Liver (tissue), 9 donors: ENCODE data around the gene NDUFS2. TPM values are rescaled to one million over a fixed set of nuclear protein-coding genes. Genes with fewer than 3 reads are reported as not detected.

Source experiments
- DNase-seq: peaks from one replicate; pipeline ENCODE4 v3.0.0-alpha.2; 2017; ENCODE audit warnings: low spot score
- H3K27ac ChIP-seq, 2 donors: one replicate each; pipeline ENCODE4 v1.7.0; 2013; ENCODE audit warnings: inconsistent platforms in 2 of 2, low read length in 2 of 2, control low read depth in 1 of 2, low read depth in 1 of 2, mild to moderate bottlenecking in 1 of 2
- H3K27me3 ChIP-seq, 4 donors: one replicate each; pipeline versions ENCODE4 v1.6.1 to v1.7.0; 2013; ENCODE audit warnings: low read length in 3 of 4, inconsistent platforms in 1 of 4, mild to moderate bottlenecking in 1 of 4, moderate library complexity in 1 of 4; ENCODE audit not compliant: control insufficient read depth in 4 of 4, insufficient read depth in 4 of 4
- H3K36me3 ChIP-seq, 4 donors: one replicate each; pipeline versions ENCODE4 v1.6.1 to v1.7.0; 2013; ENCODE audit warnings: low read length in 3 of 4, mild to moderate bottlenecking in 3 of 4, low read depth in 1 of 4, moderate library complexity in 1 of 4; ENCODE audit not compliant: control insufficient read depth in 4 of 4, insufficient read depth in 3 of 4
- H3K4me1 ChIP-seq, 4 donors: one replicate each; pipeline versions ENCODE4 v1.6.1 to v1.7.0; 2013; ENCODE audit warnings: low read length in 3 of 4, mild to moderate bottlenecking in 3 of 4, moderate library complexity in 1 of 4; ENCODE audit not compliant: control insufficient read depth in 4 of 4, insufficient read depth in 4 of 4
- H3K4me3 ChIP-seq, 3 donors: one replicate each; pipeline versions ENCODE4 v1.6.1 to v1.7.0; 2013; ENCODE audit warnings: low read length in 3 of 3, control low read depth in 1 of 3, low read depth in 1 of 3, mild to moderate bottlenecking in 1 of 3
- H3K9ac ChIP-seq, 2 donors: one replicate each; pipeline ENCODE4 v1.7.0; 2013; ENCODE audit warnings: low read length in 2 of 2, mild to moderate bottlenecking in 2 of 2, moderate library complexity in 2 of 2, control low read depth in 1 of 2, low read depth in 1 of 2
- H3K9me3 ChIP-seq, 4 donors: one replicate each; pipeline versions ENCODE4 v1.6.1 to v1.7.0; 2013; ENCODE audit warnings: low read length in 3 of 4; ENCODE audit not compliant: control insufficient read depth in 4 of 4
- EGR1 ChIP-seq, 2 donors: IDR thresholded peaks; 2 replicates each; pipeline ENCODE4 v1.6.1; 2016 to 2018; ENCODE audit warnings: antibody characterized with exemption in 2 of 2, low read depth in 2 of 2
- GABPA ChIP-seq, 2 donors: IDR thresholded peaks in 1 of 2; conservative IDR thresholded peaks in 1 of 2; 2 replicates each; pipeline ENCODE4 v1.6.1; 2016; ENCODE audit warnings: antibody characterized with exemption in 2 of 2, mild to moderate bottlenecking in 1 of 2, moderate library complexity in 1 of 2
- HNF4A ChIP-seq, 2 donors: conservative IDR thresholded peaks; 2 replicates each; pipeline ENCODE4 v1.6.1; 2016; ENCODE audit warnings: antibody characterized with exemption in 2 of 2, mild to moderate bottlenecking in 2 of 2
- HNF4G ChIP-seq: IDR thresholded peaks from 2 replicates; pipeline ENCODE4 v1.6.1; 2016; ENCODE audit warnings: antibody characterized with exemption
- JUND ChIP-seq, 2 donors: IDR thresholded peaks; 2 replicates each; pipeline ENCODE4 v1.6.1; 2016; ENCODE audit warnings: antibody characterized with exemption in 2 of 2
- NR2F2 ChIP-seq: IDR thresholded peaks from 2 replicates; pipeline ENCODE4 v1.6.1; 2016; ENCODE audit warnings: antibody characterized with exemption
- RXRA ChIP-seq, 2 donors: IDR thresholded peaks; 2 replicates each; pipeline ENCODE4 v1.6.1; 2017 to 2018; ENCODE audit warnings: antibody characterized with exemption in 2 of 2, mild to moderate bottlenecking in 1 of 2
- SP1 ChIP-seq: IDR thresholded peaks from 2 replicates; pipeline ENCODE4 v1.6.1; 2018; ENCODE audit warnings: antibody characterized with exemption, mild to moderate bottlenecking
- TAF1 ChIP-seq: conservative IDR thresholded peaks from 2 replicates; pipeline ENCODE4 v1.6.1; 2016; ENCODE audit warnings: antibody characterized with exemption, mild to moderate bottlenecking
- YY1 ChIP-seq: IDR thresholded peaks from 2 replicates; pipeline ENCODE4 v1.6.1; 2016; ENCODE audit warnings: antibody characterized with exemption, mild to moderate bottlenecking
- WGBS: extraction: QIAGEN DNeasy Blood & Tissue Kit; methylation state at CpG from one replicate; pipeline ENCODE4 v1.1.7; 2013; 5-methylcytosine and 5-hydroxymethylcytosine counted together
- polyA plus RNA-seq, 2 donors: library from polyadenylated mRNA; stranded (reverse) in 1 of 2; unstranded in 1 of 2; fragments of 200-250 nt in 1 of 2; fragments of >200 nt in 1 of 2; fragmentation: Nextera tagmentation in 1 of 2; extraction: Ambion mirVana in 1 of 2; gene quantifications; one replicate each; pipeline versions ENCODE4 v1.2.1 to v1.2.3, GENCODE V29; 2013 to 2015
- total RNA-seq, 2 donors: library from RNA; depleted of rRNA; stranded (reverse); fragments of >200 nt; gene quantifications; one replicate each; pipeline ENCODE4 v1.2.3, GENCODE V29; 2014
- TF ChIP-seq, protein P1 (sequence below): IDR thresholded peaks from 2 replicates; pipeline ENCODE4 v1.6.1; 2016; ENCODE audit warnings: antibody characterized with exemption
- TF ChIP-seq, protein P2 (sequence below): IDR thresholded peaks from 2 replicates; pipeline ENCODE4 v1.6.1; 2016; ENCODE audit warnings: antibody characterized with exemption
- TF ChIP-seq, protein P3 (sequence below): IDR thresholded peaks from 2 replicates; pipeline ENCODE4 v1.6.1; 2016; ENCODE audit warnings: antibody characterized with exemption
- TF ChIP-seq, protein P4 (sequence below): fragments of 150-350 bp; IDR thresholded peaks from 2 replicates; pipeline ENCODE4 v1.5.1; 2017; ENCODE audit warnings: improper control_type of control experiment, low read depth, low read length; ENCODE audit not compliant: missing input control
- TF ChIP-seq, protein P5 (sequence below): IDR thresholded peaks from 2 replicates; pipeline ENCODE4 v1.6.1; 2016; ENCODE audit warnings: antibody characterized with exemption, mild to moderate bottlenecking
- donor health status: healthy.
- donor health status: healthy.
- donor health status: healthy.
- donor health status: healthy.
- donor health status: healthy.

Gene NDUFS2
- total and polyA plus RNA-seq, 4 donors, result 93.3 to 167 (median 120) TPM

DNA sequence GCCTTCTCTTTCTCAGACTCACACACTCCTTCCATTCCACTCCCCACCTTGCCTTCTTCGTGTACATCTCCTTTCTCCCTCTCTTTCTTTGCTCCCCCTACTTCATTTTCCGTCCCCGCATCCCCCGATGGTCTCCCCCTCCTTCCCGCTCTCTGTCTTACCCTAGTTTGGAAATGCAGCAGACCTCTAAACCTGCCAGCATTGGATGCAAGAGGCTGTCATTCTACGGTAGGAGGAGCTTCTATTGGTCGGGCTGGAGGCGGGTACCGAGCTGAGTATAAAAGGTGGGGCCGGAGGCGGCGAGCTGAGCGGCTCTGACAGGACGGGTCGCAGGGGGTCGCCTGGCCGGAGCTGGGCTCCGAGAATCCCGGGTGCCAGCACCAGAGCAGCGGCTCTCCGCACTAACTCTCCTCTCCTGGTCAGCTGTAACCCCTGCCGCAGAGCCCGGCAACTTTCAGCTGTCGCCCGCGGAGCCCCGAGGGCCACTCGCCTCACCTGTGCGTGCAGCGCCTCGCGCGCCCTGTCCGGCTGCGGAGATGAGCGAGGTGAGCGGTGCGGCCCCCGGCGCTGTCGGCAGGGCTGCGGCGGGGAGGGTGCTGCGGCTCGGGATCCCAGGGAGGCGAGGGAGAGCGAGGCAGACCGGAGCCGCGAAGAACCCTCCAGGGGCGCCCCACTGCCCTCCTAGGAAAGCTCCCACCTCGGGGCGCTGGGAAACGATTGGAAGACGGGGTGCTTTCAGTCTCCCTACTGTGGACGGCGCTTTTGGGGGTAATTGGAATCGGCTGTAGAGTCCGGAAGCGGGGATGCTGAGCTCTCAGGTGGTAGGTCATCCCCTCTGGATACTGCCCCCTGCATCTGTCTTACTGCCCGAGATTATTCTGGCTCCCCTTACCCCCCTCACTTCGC is 56.5 kb downstream of the NDUFS2 start, which contains the start of gene PCP4L1 (continued):
- TF ChIP-seq, protein P1, sequence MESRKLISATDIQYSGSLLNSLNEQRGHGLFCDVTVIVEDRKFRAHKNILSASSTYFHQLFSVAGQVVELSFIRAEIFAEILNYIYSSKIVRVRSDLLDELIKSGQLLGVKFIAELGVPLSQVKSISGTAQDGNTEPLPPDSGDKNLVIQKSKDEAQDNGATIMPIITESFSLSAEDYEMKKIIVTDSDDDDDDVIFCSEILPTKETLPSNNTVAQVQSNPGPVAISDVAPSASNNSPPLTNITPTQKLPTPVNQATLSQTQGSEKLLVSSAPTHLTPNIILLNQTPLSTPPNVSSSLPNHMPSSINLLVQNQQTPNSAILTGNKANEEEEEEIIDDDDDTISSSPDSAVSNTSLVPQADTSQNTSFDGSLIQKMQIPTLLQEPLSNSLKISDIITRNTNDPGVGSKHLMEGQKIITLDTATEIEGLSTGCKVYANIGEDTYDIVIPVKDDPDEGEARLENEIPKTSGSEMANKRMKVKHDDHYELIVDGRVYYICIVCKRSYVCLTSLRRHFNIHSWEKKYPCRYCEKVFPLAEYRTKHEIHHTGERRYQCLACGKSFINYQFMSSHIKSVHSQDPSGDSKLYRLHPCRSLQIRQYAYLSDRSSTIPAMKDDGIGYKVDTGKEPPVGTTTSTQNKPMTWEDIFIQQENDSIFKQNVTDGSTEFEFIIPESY, result no peak
- TF ChIP-seq SP1 (peak; percentile 53), TAF1 (peak; percentile 78)

DNA sequence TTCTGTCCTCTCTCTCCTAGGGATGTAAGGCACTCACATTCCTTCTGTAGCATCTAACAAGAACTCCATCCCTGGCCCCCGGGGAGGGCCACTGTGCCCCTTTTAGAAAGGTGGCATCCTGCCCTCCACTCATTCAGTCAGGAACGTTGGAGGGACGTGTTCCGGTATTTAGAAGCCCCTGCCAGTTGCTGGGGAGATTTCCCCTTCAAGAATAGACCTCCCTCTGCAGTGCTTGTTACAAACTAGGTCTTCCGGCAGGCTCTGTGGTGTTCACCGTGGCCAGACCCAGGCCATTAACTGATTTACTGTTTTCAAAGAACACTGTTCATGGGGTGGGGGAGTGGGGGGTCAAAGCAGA is 57.2 kb downstream of the NDUFS2 start:
- peaks cover 5 to 14% (median 9%) of the 10 kb centered on the region in 4 donors for H3K4me1 ChIP-seq
- TF ChIP-seq RXRA (IDR thresholded peaks at IDR 0.05) (no peak), GABPA (IDR thresholded peaks at IDR 0.05 in 1 of 2, conservative IDR thresholded peaks at IDR 0.05 in 1 of 2) (no peak), HNF4A (conservative IDR thresholded peaks at IDR 0.05) (no peak), EGR1 (IDR thresholded peaks at IDR 0.05; ENCODE audit: low read depth in 2 of 2) (no peak), HNF4G (no peak), TAF1 (no peak), YY1 (no peak)
- TF ChIP-seq, protein P2, sequence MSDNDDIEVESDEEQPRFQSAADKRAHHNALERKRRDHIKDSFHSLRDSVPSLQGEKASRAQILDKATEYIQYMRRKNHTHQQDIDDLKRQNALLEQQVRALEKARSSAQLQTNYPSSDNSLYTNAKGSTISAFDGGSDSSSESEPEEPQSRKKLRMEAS, result no peak
- TF ChIP-seq, protein P1, result no peak
- TF ChIP-seq, protein P3, sequence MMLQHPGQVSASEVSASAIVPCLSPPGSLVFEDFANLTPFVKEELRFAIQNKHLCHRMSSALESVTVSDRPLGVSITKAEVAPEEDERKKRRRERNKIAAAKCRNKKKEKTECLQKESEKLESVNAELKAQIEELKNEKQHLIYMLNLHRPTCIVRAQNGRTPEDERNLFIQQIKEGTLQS, result no peak
- no peak overlapping the region for H3K9ac ChIP-seq
- no peak overlapping the region for H3K27ac ChIP-seq
- no peaks in the 10 kb centered on the region for H3K36me3 ChIP-seq
- no peaks in the 10 kb centered on the region for H3K9me3 ChIP-seq
- WGBS, result 56% methylated on average over 6 of the region's 6 CpGs
- no peaks in the 10 kb centered on the region for H3K27me3 ChIP-seq
- no peak for DNase-seq
- H3K4me3 ChIP-seq, result no peak overlapping the region

DNA sequence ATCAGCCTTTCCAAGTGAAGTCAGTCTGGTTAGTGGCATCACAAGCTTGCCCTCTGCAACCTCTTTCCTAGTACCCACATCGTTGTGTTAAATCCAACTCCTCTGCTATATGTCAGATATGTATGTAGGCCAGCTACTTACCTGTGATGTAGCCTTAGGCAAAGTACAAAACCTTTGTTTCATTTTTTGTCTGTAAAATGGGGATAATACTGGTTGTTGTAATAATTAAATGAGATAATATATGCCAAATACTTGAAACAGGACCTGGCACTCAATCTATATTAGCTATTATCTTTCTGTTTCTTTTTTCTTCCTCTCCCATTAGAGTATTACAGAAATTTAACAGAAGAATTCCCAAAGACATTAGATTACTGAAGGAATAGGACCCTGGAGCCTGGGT is 57.6 kb downstream of the NDUFS2 start:
- no peak for DNase-seq
- Histone ChIP-seq H3K9ac (no peak overlapping the region), H3K27me3 (no peaks in the 10 kb centered on the region), H3K4me1 (peaks cover 5 to 14% (median 9%) of the 10 kb centered on the region in 4 donors), H3K9me3 (no peaks in the 10 kb centered on the region), H3K4me3 (no peak overlapping the region), H3K36me3 (no peaks in the 10 kb centered on the region), H3K27ac (no peak overlapping the region)
- 68% methylated on average over 1 of the region's 1 CpG for WGBS
- no peak for TF ChIP-seq GABPA (IDR thresholded peaks at IDR 0.05 in 1 of 2, conservative IDR thresholded peaks at IDR 0.05 in 1 of 2)
- TF ChIP-seq, protein P1, result no peak
- no peak for TF ChIP-seq HNF4G
- TF ChIP-seq, protein P2, result no peak
- no peak for TF ChIP-seq JUND (IDR thresholded peaks at IDR 0.05)
- TF ChIP-seq NR2F2, result no peak
- TF ChIP-seq YY1, result no peak
- TF ChIP-seq HNF4A (conservative IDR thresholded peaks at IDR 0.05), result no peak
- TF ChIP-seq, protein P4, sequence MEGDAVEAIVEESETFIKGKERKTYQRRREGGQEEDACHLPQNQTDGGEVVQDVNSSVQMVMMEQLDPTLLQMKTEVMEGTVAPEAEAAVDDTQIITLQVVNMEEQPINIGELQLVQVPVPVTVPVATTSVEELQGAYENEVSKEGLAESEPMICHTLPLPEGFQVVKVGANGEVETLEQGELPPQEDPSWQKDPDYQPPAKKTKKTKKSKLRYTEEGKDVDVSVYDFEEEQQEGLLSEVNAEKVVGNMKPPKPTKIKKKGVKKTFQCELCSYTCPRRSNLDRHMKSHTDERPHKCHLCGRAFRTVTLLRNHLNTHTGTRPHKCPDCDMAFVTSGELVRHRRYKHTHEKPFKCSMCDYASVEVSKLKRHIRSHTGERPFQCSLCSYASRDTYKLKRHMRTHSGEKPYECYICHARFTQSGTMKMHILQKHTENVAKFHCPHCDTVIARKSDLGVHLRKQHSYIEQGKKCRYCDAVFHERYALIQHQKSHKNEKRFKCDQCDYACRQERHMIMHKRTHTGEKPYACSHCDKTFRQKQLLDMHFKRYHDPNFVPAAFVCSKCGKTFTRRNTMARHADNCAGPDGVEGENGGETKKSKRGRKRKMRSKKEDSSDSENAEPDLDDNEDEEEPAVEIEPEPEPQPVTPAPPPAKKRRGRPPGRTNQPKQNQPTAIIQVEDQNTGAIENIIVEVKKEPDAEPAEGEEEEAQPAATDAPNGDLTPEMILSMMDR, result no peak
- no peak for TF ChIP-seq TAF1
- TF ChIP-seq EGR1 (IDR thresholded peaks at IDR 0.05; ENCODE audit: low read depth in 2 of 2), result no peak
- TF ChIP-seq, protein P5, sequence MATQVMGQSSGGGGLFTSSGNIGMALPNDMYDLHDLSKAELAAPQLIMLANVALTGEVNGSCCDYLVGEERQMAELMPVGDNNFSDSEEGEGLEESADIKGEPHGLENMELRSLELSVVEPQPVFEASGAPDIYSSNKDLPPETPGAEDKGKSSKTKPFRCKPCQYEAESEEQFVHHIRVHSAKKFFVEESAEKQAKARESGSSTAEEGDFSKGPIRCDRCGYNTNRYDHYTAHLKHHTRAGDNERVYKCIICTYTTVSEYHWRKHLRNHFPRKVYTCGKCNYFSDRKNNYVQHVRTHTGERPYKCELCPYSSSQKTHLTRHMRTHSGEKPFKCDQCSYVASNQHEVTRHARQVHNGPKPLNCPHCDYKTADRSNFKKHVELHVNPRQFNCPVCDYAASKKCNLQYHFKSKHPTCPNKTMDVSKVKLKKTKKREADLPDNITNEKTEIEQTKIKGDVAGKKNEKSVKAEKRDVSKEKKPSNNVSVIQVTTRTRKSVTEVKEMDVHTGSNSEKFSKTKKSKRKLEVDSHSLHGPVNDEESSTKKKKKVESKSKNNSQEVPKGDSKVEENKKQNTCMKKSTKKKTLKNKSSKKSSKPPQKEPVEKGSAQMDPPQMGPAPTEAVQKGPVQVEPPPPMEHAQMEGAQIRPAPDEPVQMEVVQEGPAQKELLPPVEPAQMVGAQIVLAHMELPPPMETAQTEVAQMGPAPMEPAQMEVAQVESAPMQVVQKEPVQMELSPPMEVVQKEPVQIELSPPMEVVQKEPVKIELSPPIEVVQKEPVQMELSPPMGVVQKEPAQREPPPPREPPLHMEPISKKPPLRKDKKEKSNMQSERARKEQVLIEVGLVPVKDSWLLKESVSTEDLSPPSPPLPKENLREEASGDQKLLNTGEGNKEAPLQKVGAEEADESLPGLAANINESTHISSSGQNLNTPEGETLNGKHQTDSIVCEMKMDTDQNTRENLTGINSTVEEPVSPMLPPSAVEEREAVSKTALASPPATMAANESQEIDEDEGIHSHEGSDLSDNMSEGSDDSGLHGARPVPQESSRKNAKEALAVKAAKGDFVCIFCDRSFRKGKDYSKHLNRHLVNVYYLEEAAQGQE, result no peak
